GM04504 (cell line): ENCODE data around the gene HOXC4.

Source experiments
- DNase-seq: peaks from one replicate; pipeline ENCODE4 v3.0.0-alpha.2; 2012; ENCODE audit warnings: low read depth

Gene HOXC4

DNA sequence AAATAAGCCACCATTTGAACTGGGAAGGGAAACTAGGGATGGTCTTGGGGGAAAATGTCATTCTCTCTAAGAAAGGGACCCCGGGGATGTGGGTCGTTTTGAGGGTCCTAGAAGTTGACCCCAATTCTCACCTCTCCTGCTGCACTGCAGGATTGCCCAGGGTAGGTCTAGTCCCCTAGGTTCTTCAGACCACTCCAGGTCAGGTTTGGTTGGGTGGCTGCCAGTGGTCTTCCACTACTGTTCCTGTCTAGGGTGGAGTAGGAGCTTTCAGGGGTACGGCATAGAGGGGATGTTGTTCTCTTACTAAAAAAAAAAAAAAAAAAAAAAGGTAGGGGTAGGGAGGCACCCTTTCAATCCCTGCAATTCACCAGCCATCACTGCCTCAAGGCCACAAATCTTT is 37.6 kb upstream of the HOXC4 start:
- DNase-seq = no peak

DNA sequence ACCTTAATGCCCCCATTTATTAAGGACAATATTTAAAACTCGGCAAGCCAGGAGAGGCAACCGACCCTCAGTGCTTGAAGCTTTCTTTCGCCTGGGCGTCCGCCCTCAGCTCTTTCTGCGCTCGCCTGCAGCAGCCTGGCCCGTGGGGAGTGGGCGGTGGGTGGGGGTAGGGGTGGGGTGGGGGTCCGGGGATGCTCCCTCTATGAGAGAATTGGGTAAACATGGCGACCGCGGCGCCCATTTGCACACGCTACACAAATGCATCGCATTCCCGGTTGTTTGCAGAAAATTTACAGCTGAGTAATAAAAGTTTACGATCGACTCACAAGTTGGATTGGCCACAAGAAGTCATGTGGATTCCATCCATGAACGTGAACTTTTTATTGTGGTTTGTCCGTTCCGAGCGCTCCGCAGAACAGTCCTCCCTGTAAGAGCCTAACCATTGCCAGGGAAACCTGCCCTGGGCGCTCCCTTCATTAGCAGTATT is 37.1 kb upstream of the HOXC4 start:
- peak; percentile 85 for DNase-seq

DNA sequence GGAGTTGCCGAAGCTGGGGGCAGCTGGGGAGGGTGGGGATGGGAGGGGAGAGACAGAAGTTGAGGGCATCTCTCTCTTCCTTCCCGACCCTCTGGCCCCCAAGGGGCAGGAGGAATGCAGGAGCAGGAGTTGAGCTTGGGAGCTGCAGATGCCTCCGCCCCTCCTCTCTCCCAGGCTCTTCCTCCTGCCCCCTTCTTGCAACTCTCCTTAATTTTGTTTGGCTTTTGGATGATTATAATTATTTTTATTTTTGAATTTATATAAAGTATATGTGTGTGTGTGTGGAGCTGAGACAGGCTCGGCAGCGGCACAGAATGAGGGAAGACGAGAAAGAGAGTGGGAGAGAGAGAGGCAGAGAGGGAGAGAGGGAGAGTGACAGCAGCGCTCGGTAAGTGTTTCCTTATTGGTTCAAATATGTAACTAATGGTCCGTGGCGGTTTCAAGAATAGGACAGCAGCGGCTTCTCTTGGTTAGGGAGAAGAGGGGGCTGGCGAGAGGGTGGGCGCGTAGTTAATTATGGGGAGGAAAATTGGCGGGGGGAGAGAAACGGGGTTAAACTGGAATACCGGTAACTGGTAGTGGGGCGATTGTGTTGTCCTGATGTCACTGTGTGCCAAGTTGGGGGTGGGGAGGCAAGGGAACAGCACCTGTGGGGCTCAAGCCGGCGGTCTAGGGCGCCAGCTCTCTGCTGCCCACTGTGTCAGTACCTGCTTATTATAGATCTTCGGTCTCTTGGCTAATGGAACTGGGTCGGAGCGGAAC is 36.4 kb upstream of the HOXC4 start:
- no peak for DNase-seq

DNA sequence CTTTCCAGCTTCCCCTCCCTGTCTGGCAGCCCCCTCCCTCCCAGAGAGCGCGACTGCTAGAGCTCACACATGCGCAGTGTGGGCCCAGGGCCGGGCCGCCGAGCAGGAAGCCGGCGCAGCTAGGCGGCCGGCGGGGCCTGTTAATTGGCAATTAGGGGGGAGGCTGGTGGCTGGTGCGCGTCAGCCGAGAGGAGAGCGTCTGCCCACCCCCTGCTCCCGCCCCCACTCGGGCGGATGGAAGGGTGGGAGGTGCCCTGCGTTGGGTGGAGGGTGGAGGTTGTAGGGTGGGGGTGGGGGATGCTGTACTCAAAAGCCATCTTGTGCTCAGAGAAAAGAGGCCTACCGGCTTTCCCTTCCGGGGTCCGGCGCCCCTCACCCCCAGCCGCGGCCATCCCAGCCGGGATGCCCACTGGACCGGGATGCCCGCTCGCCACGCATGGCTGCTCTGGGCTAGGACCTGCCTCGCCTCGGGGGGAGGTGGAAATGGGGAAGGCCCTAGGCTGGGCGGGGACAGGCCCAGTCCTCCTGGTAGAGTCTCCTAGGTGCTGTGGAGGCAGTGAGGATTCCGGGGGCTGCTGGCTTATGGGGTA is 35.7 kb upstream of the HOXC4 start:
- DNase-seq = peak; percentile 94

DNA sequence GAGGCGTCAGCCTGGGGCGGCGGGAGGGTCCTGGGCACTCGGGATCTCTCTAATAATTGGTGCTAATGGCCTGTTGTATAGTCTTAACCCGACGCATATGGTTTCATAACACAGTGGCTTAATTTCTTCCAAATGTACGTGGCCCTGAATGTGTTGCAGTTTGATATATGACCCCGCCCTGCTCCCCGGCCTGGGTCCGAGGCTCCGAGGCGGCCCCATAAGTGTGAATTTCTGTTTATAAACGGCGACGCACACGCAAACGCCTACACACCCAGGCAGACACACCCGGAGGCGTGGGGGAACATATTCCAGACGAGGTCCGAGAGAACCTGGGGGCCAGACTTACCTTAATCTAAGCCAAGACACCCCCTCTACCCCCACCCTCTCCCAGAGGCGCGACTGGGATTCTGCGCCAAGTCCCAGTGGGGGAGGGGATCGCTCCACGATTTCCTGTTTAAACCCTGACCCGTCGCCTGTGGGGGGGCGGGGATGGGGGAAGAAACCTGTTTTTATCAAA is 35.1 kb upstream of the HOXC4 start:
- no peak for DNase-seq

DNA sequence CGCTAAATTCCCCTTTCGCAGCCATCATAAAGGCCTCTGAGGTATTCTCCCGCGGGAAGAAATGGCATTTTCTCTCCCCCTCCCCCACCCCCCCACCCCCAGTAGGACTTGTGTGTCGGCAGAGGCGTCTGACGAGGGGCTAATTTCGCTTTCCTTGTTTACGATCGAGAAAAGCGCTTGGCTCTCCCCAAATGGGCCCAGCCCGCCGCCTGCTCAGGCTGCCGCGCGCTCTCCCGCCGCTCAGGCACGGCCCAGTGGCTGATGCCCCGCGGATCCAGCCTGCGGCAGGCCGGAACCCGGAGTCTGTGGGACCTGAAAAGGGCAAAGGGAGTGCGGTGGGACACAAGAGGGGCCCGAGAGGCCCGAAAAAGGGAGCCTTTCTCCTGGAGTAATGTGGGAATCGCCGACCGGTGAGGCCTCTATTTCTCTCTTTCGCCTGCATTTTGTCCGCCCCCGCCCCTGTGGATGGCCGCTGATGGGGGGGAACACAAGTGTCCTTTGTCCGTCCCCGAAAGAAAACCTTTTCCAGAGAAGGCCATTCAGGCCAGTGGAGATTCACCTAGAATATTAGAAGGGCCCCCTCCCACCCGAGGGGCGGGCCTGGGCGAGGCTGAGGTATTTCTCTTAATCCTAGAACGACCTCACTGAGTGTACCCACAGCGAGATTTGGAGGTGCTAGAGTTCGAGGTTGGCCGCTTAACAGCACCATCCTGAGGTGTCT is 34.4 kb upstream of the HOXC4 start:
- DNase-seq = no peak

DNA sequence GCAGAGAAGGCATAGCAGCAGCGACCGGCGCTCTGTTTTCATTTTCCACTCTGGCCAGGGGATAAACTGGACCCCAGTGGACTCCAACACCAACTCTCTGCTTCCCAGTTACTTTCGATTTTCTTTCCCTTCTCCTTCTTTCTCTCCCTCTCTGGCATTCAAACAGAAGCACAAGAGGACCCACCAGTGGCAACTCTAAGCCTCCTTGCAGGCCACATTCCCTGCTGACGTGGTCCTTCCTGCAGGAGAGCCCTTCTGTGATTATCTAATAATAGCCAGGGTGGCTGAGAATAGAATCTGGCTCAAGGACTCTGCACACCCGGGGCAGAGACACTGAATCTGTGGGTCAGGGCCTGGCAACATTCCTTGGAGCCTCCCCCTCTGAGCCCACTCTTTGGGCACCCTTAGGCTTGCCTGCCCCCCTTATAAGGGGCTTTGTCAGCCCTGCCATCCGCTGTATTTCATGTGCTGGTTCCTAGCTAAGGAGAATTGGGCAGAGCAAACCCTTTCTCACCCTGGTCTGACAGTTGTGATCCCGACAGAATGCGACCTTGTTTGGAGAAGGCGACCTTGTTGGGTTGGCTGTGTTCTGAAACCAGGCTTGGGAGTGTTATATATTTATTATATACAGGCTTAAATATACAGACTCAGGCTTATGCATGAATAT is 33.6 kb upstream of the HOXC4 start:
- DNase-seq = no peak

DNA sequence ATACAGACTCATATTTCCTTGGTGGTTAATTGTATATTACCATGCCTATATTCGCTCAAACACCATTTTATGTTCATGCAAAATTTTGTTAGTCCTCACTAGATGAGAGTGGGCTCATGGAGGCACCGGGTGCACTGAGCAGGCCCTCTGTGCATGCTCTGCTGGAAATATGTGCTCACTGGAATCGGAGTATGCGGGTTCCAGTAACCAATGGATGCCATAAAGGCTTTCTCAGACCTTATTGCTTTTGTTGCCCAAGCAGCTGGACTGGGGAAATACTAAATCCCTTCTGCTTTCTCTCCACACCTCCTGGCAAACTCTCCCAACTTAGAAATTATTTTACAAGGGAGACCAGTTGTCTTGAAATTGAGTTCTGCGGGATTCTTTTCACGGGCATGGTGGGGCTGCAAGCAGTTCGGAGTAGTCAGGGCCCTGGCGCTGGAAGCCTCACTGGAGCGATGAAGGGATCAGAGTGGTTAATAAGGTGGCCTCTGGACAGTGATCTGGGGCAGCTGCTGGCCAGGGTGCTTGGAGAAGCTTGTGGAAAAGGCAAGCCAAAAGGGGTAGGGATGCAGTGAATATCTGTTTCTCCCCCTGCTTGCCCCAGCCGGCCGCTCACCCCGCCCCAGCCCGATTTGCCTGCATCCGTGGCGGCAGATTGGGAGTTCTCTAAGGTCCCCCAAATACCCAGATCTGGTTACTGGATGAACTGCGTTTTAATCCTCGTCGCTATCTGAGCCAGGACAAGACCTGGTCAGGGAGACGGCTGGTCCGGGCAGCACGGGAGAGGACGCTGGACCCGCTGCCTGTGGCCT is 32.8 kb upstream of the HOXC4 start:
- DNase-seq = no peak

DNA sequence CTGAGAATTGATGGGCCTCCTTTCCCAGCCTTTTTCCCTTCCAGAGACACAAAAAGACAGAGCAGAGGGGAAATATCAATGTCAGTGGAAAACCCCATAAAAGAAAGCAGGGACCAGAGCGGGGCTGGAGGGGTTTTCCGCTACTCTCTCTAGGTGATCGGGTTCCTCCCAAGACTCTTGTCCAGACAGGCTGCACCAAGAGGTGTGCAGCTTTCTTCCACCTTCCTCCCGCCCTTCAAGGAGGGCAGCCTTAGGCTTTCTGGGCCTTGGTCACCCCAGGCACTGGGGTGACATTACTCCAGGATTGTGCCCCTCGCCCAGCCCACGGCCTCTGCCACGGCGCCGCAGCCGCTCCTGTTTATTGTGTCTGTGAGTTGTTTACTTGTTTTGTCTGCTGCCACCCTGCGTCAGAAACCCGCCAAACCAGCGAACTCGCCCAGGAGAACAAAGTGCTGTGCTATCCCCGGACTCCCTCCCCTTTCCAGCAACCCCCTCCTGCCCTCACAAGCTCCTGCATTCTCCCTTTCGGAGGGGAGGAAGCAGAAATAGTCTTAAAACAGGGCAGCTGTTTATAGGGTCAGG is 32.1 kb upstream of the HOXC4 start:
- no peak for DNase-seq

DNA sequence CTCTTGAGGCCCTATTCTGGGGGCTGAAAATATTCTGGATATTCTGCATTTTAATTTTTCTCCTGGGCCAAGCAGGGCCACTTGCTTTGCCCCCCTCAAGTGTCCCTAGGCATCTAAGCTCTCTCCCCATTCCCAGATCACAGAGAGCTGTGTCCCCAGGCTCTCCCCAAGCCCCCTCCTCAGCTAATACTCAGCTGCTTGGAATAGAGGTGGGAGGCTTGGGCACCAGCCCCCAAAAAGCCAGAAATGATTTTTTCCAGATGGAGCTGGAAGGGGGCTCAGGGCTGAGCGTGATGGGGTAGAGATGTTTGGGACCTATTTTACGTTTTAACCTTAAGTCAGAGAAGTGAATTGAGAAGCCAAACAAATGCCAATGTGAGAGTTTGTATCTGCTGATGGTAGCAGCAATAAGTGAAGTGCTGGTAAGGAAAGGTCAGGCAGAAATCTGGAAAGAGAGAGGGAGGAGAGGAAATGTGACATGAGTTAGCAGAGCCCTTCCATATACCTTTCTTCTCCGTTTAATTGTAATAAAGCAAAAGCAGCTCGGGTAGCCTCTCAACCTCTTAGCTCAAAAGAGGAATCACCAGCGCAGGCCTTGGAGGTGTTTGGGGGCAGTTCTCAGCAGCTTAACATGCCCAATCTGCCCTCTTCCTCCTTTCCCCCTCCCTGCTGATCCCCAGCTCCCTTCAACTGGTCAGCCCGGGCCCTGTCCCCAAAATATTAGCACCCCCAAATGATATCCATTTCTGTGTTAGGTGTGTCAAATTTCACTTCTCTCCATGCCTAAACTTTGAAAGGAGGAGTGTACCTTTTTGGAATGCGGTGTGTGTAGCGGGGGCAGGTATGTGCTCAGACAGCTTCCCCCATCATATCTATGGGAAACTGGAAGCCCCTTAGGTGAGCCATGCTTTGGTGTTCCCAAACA is 30.4 kb upstream of the HOXC4 start:
- DNase-seq = no peak

DNA sequence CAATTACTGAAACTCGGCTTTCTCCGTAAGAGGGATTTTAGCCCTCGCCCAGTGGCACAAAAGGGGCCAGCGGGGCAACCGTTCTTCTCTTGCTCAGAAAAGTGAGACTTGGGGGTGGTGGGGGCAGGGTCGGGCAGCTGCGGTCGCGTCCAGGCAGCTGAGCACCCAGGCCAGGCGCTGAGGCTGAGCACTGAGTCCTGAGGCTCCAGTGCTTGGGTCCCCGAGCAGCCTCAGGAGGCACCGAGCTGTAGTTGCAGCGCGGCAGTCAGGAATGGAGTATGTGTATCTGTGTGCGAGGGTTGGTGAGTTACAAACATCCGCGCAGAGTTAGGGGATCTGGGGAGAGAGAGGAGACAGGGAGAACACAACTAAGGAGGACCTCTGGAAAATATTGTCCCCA is 29.5 kb upstream of the HOXC4 start:
- no peak for DNase-seq

DNA sequence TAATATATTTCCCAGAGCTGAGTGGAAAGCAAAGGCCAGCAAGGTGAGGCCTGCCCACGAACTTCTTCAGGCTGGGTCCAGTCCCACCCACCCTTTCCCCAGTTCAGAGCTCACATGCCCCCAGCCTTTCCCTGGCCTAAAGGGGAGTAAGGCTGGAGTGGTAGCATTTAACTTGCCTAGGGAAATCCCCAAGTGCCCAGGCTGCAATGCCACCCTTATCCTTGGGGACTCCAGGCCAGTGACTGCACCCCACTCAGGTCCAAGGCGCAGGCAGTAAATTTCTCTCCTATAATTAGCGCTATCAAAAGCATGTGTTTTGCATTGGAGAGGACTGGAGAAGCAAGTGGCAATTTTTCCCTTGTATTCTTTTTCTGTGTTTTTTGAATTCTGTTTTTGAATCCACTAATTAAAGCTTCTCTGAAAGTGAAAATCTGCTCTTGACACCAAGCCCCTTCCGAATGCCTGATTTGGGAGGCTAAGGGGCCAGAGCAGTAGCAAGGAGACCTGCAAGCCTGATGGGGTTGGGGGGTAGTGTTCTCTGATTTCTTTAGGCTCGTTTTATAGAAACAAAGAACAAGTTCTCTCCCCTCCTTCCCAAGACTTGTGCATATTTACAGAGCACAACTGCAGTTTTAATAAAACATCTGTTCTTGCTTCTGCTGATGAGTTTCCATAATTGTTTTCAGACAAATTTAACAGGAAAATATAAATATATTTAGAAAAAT is 28.9 kb upstream of the HOXC4 start:
- no peak for DNase-seq

DNA sequence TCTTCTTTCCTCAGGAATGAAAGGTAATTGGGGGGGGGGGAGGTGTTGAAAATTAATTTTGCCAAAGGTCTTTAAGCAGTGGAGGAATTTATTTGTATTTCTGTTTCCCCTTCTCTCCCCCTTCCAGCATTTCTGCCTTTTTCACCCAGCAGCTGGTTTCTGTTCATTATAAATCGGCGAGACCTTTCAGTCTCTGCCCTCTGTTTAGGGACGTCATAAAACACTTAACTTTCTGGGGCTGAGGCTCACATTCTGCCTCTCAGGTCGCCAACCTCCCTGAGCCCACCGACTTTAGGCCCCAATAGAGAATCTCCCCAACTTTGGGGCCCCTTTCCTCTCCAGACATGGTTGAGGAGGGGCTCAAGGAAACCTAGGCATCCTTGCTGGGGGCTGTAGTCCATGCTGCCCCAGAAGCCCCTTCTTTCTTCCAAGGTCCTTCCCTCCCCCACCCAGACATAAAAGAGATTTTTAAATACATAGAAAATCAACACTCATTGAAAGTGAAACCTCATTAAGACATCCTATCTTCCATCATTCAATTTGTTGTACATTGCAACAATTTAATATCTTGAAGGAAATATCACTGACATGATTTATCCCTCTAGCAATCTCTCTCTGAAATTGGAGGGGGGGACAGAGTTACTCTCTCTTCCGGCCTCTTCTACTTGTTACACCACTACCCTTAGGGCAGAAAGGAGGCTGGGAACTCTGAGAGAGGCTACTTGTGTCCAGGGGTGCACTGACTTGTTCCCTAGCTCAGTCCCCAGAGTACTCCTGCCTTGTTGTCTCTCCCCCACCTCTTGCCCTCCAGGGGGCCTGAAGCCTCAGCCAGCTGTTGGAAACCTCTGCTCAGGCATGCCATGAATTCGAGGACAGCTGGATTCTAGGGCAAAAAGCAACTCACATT is 27.9 kb upstream of the HOXC4 start:
- no peak for DNase-seq

DNA sequence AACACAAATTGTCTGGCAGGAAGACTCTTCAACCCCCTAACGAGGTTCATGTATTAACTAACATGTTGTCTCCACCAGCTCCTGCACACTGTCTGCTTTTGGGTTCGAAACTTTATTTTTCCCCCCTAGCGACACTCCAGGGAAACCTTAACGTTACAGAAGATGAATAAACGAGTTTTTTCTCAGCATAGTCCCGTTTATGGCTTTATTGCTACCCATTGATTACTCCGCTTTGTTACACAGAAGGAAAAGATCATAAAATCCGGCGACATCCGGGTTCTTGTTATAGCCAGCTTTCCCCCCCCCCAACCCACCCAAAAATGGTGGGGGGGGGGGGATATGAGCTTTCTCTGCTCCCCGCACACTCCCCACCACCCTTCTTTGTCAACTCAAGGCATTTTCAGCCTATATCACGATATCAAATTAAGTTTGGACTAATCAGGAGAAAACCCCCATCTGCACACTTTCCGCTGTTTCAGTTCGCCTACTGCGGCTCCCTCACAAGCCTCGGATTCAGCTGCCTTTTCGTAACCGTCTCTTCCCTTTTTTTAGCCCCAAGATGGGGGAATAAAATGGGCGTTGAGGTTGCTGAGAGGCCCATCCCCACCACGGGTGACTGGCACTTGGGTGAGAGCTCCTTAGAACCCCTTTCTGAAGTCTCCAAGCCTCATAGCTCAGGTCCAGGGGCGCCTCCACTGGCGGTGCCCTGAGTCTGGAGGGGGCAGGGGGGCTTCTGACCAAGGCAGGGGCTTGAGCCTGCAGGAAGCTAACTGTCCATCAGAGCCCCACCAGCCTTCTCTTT is 26.8 kb upstream of the HOXC4 start:
- no peak for DNase-seq

DNA sequence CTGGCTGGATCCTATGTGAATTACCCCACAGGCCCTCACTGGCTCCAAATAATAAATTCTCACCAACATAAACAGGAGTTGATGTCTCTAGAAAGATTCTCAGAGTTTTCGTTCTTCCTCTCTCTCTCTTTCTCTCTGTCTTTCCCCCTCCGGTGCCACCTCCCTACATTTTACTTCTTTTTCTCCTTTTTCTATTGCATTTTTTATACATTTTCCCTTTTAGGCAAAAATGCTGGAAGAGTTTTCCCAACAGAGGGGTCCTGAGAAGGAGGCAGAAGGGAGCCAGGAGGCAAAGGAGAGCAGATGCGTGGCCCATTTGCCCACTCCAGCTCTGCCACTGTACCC is 26.2 kb upstream of the HOXC4 start:
- no peak for DNase-seq

DNA sequence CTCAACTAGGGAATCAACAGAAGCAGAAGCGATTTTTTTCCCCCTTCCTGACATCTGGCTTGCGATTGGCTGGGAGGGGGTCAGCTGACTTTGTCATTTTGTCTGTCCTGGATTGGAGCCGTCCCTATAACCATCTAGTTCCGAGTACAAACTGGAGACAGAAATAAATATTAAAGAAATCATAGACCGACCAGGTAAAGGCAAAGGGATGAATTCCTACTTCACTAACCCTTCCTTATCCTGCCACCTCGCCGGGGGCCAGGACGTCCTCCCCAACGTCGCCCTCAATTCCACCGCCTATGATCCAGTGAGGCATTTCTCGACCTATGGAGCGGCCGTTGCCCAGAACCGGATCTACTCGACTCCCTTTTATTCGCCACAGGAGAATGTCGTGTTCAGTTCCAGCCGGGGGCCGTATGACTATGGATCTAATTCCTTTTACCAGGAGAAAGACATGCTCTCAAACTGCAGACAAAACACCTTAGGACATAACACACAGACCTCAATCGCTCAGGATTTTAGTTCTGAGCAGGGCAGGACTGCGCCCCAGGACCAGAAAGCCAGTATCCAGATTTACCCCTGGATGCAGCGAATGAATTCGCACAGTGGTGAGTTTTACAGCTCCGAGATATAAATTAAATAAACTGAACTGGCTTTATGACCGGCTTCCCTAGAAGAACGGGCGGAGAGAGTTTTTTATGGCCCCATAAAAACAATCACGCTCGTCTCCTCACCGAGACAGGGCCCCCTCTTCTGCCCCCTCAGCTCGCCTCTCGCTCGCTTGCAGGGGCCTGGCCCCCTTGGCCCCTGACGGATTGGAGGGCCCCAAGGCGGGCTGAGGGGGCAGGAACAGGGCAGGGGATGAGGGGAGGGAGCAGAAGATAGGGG is 25.1 kb upstream of the HOXC4 start, which contains the start of gene HOXC6:
Gene HOXC6, plus strand, starts transcription at position 127 of the 888 bp plus-strand sequence. Its CDS starts 82 bp downstream, at position 209.
- no peak for DNase-seq
